ENCODE measurements around the gene CLK2.

DNA sequence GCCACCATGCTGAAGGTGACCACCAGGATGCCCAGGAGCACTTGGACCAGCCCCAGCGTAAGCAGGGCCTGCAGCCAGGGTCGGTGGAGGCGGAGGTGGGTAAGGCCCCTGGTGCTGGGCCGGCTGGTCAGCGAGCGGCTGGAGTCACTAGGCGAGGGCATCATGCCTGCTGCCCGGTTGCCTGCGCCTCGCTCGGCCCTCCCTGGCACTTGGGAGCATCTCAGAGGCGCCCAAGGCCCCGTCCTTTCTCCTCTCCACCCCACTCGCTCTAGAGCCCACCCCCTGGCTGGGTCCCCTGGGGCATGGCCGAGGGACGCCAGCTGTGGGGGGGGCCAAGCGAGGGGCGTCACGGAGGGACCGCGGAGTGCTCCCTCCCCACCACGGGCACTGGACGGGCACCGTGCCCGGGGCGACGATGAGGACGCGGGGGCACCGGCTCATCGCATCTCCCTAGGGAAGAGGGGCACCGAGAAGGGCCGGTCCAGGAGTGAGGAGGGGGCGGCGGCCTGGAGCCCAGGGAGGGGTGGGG lies 18.5 kb downstream of the CLK2 start:
- TF ChIP-seq EZH2 (IDR thresholded peaks at IDR 0.05; ENCODE audit: low read depth, low read length, severe bottlenecking) (no peak), POLR2AphosphoS5 (IDR thresholded peaks at IDR 0.05; ENCODE audit: low read depth, low read length) (no peak), CTCF (IDR thresholded peaks at IDR 0.05; ENCODE audit: control extremely low read depth in 1 of 3, insufficient read depth in 1 of 3, low read depth in 1 of 3, low read length in 3 of 3) (no peak), SP1 (IDR thresholded peaks at IDR 0.05; ENCODE audit: low read depth, low read length) (no peak), USF2 (IDR thresholded peaks at IDR 0.05; ENCODE audit: low read length) (no peak), ZNF274 (IDR thresholded peaks at IDR 0.05; ENCODE audit: borderline replicate concordance, extremely low read depth, low read length) (no peak), TBP (IDR thresholded peaks at IDR 0.05; ENCODE audit: low read depth, low read length) (no peak), POLR2A (IDR thresholded peaks at IDR 0.05; ENCODE audit: control extremely low read depth in 1 of 2, low read depth in 2 of 2, low read length in 2 of 2) (no peak), CEBPB (IDR thresholded peaks at IDR 0.05; ENCODE audit: low read depth, low read length) (no peak)

Measured in H1 (cell line).